GM18507 (cell line): Measurements from ENCODE around the gene RHOU.

Experiments used
- DNase-seq: peaks from one replicate; pipeline ENCODE4 v3.0.0; 2011; ENCODE audit warnings: low read depth; ENCODE audit not compliant: insufficient read length; ENCODE audit errors: extremely low spot score
- FAIRE-seq: peaks from 2 replicates; lab custom pipeline; 2011; peaks lifted over from hg19 to GRCh38; lab: Jason Lieb, UNC

The RHOU gene

GRCh38 chr1:228781161-228781808 is 46.0 kb downstream of the RHOU start:
- FAIRE-seq (no peak), DNase-seq (no peak)

- DNase-seq: no peak
- peak; percentile 24 for FAIRE-seq
These were observed 46.8 kb downstream of the RHOU start for GRCh38 chr1:228781809-228782661.

- FAIRE-seq (no peak), DNase-seq (no peak)
These were observed 47.6 kb downstream of the RHOU start for GRCh38 chr1:228782662-228783417.

- FAIRE-seq: no peak
- DNase-seq: no peak
These were observed 48.2 kb downstream of the RHOU start for GRCh38 chr1:228783418-228784040.

- DNase-seq (no peak), FAIRE-seq (no peak)
These were observed 48.9 kb downstream of the RHOU start for GRCh38 chr1:228784181-228784580.

- no peak for DNase-seq
- FAIRE-seq: no peak
These were observed 50.4 kb downstream of the RHOU start for GRCh38 chr1:228785366-228786330.

- no peak for DNase-seq
- no peak for FAIRE-seq
These were observed 51.3 kb downstream of the RHOU start for GRCh38 chr1:228786361-228787129.

- no peak for FAIRE-seq
These were observed 56.5 kb downstream of the RHOU start for GRCh38 chr1:228791791-228792190.

GRCh38 chr1:228792601-228793000 is 57.3 kb downstream of the RHOU start:
- FAIRE-seq (no peak), DNase-seq (no peak)

More at GRCh38 chr1:228791791-228792190, 56.5 kb downstream of the RHOU start:
- no peak for DNase-seq

- FAIRE-seq: peak; percentile 42
These were observed 57.8 kb downstream of the RHOU start for GRCh38 chr1:228793032-228793431.

GRCh38 chr1:228794173-228794572 is 58.9 kb downstream of the RHOU start:
- DNase-seq (no peak), FAIRE-seq (peak; percentile 69)

More at GRCh38 chr1:228793032-228793431, 57.8 kb downstream of the RHOU start:
- DNase-seq: no peak

- DNase-seq (peak; percentile 30), FAIRE-seq (peak; percentile 89)
These were observed 59.5 kb downstream of the RHOU start for GRCh38 chr1:228794810-228795209.

- DNase-seq (no peak), FAIRE-seq (no peak)
These were observed 60.3 kb downstream of the RHOU start for GRCh38 chr1:228795596-228795995.
